ENCODE results near the gene C6orf89.

The C6orf89 gene

GRCh38 chr6:36885461-36886401 lies at the start of gene C6orf89:
Gene C6orf89, plus strand, starts transcription at chr6:36885952. Its CDS starts 13,493 bp downstream, at chr6:36899445.
- DNase-seq (ENCODE audit: low read depth in 2 of 2, low spot score in 1 of 2): peak; percentile 92 to 96

- DNase-seq (ENCODE audit: low read depth in 2 of 2, low spot score in 1 of 2): no peak
Observed at GRCh38 chr6:36836111-36837021, 49.4 kb upstream of the C6orf89 start.

- no peak for DNase-seq (ENCODE audit: low read depth in 2 of 2, low spot score in 1 of 2)
Observed at GRCh38 chr6:36837022-36837339, 48.8 kb upstream of the C6orf89 start.

- DNase-seq (ENCODE audit: low read depth in 2 of 2, low spot score in 1 of 2): no peak
Observed at GRCh38 chr6:36837686-36838085, 48.1 kb upstream of the C6orf89 start.

- DNase-seq (ENCODE audit: low read depth in 2 of 2, low spot score in 1 of 2): no peak
Observed at GRCh38 chr6:36838896-36839748, 46.6 kb upstream of the C6orf89 start, which contains the start of gene CPNE5. Gene CPNE5, minus strand, starts transcription at chr6:36839444. Its CDS starts 67 bp downstream, at chr6:36839377.

- no peak for DNase-seq (ENCODE audit: low read depth in 2 of 2, low spot score in 1 of 2)
Observed at GRCh38 chr6:36839749-36840431, 45.9 kb upstream of the C6orf89 start.

GRCh38 chr6:36840432-36841403 lies 45.0 kb upstream of the C6orf89 start:
- peak in 1 of 2 donors; percentile 6 for DNase-seq (ENCODE audit: low read depth in 2 of 2, low spot score in 1 of 2)

- DNase-seq (ENCODE audit: low read depth in 2 of 2, low spot score in 1 of 2): no peak
Observed at GRCh38 chr6:36841756-36842155, 44.0 kb upstream of the C6orf89 start.

- DNase-seq (ENCODE audit: low read depth in 2 of 2, low spot score in 1 of 2): no peak
Observed at GRCh38 chr6:36843170-36843569, 42.6 kb upstream of the C6orf89 start.

GRCh38 chr6:36844232-36845170 lies 41.3 kb upstream of the C6orf89 start:
- DNase-seq (ENCODE audit: low read depth in 2 of 2, low spot score in 1 of 2): no peak

GRCh38 chr6:36845233-36845632 lies 40.5 kb upstream of the C6orf89 start:
- no peak for DNase-seq (ENCODE audit: low read depth in 2 of 2, low spot score in 1 of 2)

- no peak for DNase-seq (ENCODE audit: low read depth in 2 of 2, low spot score in 1 of 2)
Observed at GRCh38 chr6:36847152-36847551, 38.6 kb upstream of the C6orf89 start.

GRCh38 chr6:36847991-36848390 lies 37.8 kb upstream of the C6orf89 start:
- DNase-seq (ENCODE audit: low read depth in 2 of 2, low spot score in 1 of 2): no peak

GRCh38 chr6:36848658-36849441 lies 36.9 kb upstream of the C6orf89 start:
- DNase-seq (ENCODE audit: low read depth in 2 of 2, low spot score in 1 of 2): no peak

GRCh38 chr6:36850021-36850420 lies 35.7 kb upstream of the C6orf89 start:
- no peak for DNase-seq (ENCODE audit: low read depth in 2 of 2, low spot score in 1 of 2)

GRCh38 chr6:36851149-36851614 lies 34.6 kb upstream of the C6orf89 start:
- no peak for DNase-seq (ENCODE audit: low read depth in 2 of 2, low spot score in 1 of 2)

- no peak for DNase-seq (ENCODE audit: low read depth in 2 of 2, low spot score in 1 of 2)
Observed at GRCh38 chr6:36851626-36852025, 34.1 kb upstream of the C6orf89 start.
